Measurements from ENCODE around the gene MALRD1. TPM values are rescaled to one million over a fixed set of nuclear protein-coding genes. Genes with fewer than 3 reads are reported as not detected.

MALRD1 gene
- total RNA-seq, 1 experiment from 2014 or later, result not detected

DNA sequence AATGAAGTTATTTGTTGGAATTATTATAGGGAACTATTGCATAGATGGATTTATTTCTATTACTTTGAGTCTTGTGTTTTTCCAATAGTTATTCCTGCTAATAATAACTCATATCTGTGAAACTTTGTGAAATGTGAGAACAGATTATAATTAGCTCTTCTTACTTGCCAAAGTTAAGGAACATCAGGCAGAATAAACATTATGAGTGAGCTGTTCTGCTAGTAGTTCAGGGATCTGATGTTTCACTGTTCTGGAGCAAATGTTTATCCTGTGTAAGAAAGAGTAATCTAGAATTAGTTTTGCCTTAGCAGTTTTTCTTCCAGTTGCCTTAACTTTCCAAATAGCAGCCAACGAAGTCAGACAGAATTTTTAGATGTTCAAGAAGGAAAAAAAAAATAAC, 522.4 kb downstream of the MALRD1 start:
- DNase-seq (ENCODE audit: low read depth), result peak; percentile 1

DNA sequence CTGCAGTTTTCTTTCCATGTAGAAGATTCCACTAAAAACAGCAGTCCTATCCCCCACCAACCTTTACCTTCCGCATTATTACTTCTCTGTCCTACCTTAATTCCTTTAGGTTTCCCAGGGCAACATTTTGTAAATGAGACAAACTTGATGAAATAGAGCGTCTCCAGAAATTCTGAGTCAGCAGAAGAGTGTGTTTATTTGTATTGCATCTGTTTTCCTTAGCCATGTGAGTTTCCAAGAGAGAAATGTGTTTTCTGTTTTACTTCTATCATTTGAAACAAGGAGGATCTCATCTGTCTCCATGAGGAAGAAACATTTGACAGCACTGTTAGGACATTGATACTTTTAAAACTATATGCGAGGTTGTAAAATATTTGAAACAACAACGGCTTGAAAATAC, 523.5 kb downstream of the MALRD1 start:
- DNase-seq (ENCODE audit: low read depth), result no peak

DNA sequence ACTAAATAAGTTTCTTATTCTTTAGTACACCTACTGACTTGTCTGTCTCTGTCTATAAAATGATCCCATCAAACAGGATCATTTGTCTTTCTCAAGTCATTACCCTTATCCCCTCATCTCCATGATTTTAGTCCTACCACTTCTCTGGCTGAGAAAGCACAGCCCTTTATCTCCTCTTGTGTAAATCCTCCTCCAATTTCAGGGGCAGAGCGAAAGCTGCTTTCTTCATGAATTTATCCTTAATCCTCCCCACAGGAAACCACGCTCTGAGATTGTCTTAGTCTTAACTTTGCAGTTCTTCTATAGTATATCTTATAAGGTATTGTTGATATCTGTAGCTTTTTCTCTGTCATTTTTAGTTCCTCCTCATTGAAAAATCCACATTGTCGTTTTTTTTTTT, 528.0 kb downstream of the MALRD1 start:
- no peak for DNase-seq (ENCODE audit: low read depth)

DNA sequence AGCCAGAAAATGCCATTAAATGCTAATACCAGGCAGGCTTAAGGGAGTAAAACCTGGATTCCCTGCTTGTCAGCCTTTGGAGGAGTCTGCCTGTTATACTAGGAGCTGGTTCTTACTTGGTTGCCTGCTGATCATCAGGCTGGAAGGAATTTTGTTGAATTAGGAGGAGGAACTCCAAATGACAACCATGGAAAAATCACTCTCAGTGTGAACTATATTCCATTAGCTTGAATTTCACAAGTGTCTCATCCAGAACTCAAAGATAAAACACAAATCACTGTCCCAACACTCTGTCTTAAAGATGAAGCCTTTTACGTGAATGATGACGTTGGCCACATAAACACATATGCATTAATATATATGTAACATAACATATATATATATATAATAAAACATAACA, 528.8 kb downstream of the MALRD1 start:
- DNase-seq (ENCODE audit: low read depth), result no peak

DNA sequence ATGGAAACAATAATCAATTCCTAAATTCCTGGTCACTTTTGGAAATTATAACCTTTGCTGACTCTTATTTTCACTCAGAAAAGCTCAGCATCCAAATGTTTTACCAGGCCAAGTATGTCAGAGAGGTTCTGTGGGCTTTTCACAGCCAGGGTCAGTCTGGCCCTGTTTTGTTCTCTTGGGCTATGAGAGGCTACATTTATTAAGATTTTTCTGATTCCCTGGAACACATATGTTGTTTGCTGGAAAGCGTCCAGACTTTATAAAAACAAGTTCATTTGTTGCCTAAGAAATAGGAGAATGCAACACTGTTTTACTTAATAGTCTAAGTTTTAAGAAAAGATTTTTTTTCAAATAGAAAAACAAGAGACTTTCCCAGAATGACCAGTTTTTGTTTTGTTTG, 529.2 kb downstream of the MALRD1 start:
- DNase-seq (ENCODE audit: low read depth), result no peak

- no peak for DNase-seq (ENCODE audit: low read depth)
Observed at GRCh38 chr10:19578571-19578970, 530.0 kb downstream of the MALRD1 start.

DNA sequence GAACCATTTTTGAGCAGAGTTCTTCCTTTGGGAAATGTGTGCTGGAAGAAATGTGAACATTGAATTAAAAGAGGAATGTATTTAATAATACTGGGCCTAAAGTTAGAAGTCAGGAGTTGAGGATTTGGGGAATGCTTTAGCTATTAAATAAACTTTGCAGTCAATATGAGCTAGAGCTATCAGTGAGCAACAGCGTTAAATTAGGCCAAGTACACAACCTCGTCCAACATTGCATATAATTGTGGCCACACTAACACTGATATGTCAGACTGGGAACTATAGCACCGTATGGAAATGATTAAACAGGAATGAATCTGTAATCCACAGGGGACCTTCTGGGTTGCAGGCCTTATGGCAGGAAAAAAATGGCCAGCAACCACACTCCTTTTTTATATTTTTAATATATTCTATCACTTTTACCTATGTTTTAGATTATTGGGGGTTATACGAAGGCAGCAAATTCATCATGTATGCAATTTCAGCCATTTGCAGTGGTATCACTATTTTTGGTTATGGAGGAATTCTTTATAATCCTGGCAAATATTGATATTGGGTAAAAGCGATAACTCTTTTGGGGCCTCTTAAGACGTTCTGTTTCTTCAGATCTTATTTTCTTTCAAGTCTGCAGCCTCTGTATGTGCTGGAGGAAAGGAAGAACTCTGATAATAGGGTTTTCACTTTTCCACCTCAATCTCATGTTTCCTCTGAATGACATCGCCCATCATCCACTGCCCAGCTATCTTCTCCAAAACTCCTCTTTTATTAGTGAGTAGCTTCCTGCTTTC, 531.4 kb downstream of the MALRD1 start:
- no peak for DNase-seq (ENCODE audit: low read depth)

- no peak for DNase-seq (ENCODE audit: low read depth)
Observed at GRCh38 chr10:19580691-19581090, 532.1 kb downstream of the MALRD1 start.

- DNase-seq (ENCODE audit: low read depth), result no peak
Observed at GRCh38 chr10:19588608-19589007, 540.0 kb downstream of the MALRD1 start.

GRCh38 chr10:19592276-19592675, 543.7 kb downstream of the MALRD1 start:
- DNase-seq (ENCODE audit: low read depth), result peak; percentile 7

GRCh38 chr10:19595212-19595845, 546.7 kb downstream of the MALRD1 start:
- no peak for DNase-seq (ENCODE audit: low read depth)

DNA sequence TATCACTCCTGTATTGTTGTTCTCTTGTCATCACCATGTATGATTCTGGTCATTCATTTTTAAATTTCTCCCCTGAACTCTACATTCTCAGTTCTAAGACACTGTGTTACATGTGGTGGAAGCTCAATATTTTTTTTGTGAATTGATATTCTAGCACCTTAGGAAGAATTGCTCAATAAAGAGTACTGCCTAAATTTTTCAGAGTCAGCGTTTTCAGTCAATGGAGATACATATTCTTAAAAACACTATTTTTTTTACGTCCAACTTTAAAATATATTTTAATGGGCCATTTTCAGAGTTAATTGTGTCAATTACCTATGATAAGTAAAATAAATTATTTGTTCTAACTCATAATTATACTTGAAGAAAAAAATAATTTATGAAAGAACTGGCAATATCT, 557.2 kb downstream of the MALRD1 start:
- DNase-seq (ENCODE audit: low read depth), result no peak

GRCh38 chr10:19606968-19607367, 558.4 kb downstream of the MALRD1 start:
- DNase-seq (ENCODE audit: low read depth), result no peak

DNA sequence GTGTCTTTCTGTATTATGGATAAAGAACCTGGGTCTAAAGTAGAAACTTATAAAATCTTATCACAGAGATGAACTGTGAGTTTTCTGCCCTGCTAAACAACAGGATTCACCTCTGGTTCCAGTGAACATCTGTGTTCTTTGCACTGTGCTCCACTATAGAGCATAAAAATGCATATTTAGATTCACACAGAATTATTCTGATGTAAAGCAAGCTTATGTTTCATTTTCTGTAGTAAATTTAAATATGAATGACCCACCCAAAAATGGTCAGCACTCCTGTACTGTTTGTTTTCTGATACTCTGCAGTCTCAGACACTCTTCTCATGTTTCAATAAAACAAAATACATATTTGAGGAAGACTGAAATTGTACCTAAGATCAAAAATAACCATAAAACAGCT, 563.2 kb downstream of the MALRD1 start:
- no peak for DNase-seq (ENCODE audit: low read depth)

GRCh38 chr10:19616966-19617365, 568.4 kb downstream of the MALRD1 start:
- no peak for DNase-seq (ENCODE audit: low read depth)

DNA sequence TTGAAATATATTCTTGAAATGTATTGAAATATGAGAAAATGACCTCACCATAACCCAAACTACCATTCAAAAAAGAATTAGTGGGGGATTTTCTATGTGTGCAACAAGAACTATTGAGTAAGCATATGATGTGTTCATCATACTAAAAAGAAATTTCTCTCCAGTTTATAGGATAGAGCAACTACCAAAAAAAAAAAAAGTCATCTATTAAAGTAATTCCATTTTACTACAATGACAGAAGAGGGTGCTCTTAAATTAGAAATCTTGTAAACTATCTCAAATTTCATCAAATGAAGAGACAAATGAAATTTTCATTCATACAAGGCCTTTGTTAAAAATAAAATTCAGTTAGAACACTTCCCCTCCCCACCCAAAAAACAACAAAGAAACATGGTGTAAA, 572.2 kb downstream of the MALRD1 start:
- DNase-seq (ENCODE audit: low read depth), result peak; percentile 50

DNA sequence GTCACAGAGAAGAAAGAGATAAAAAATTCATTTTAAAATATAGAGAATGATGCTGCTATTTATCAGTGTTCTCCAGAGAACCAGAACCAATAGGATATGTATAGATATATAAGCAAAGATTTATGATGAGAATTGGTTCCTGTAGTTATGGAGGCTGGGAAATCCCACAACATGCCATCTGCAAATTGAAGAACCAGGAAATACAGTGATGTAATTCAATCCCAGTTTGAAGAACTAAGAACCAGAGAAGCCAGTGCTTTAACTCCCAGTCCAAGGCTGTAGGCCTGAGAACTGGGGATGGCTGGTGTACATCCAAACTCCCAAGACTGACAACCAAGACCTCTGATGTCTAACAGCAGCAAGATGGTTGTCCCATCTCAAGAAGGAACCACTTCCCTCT, 574.7 kb downstream of the MALRD1 start:
- DNase-seq (ENCODE audit: low read depth), result no peak

DNA sequence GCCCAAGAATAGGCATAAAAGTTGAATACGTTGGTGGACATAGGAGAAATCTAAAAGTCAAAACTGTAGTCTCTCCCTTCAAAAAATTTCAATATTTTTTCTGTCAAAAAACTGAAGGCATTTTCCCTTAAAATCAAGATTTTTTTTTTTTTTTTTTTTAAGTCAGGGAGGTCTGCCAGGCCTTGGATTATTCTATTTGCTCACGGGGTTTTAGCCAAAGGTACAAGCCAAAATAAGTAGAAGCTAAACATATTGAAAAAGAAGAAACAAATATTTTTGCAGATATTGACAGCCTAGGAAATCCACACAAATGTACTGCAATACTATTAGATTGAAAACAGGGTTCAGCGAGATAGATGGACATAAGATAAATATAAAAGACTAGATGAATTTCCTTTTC, 577.6 kb downstream of the MALRD1 start:
- no peak for DNase-seq (ENCODE audit: low read depth)

GRCh38 chr10:19628767-19629560, 580.4 kb downstream of the MALRD1 start:
- peak; percentile 55 for DNase-seq (ENCODE audit: low read depth)

- DNase-seq (ENCODE audit: low read depth), result peak; percentile 44
Observed at GRCh38 chr10:19629567-19629966, 581.0 kb downstream of the MALRD1 start.

- DNase-seq (ENCODE audit: low read depth), result no peak
Observed at GRCh38 chr10:19634163-19634562, 585.6 kb downstream of the MALRD1 start.

GRCh38 chr10:19638182-19638895, 589.7 kb downstream of the MALRD1 start:
- peak; percentile 96 for DNase-seq (ENCODE audit: low read depth)
